Activated CD8-positive, alpha-beta T cell treated with anti-CD3 and anti-CD28 coated beads, Interleukin-2, amount 10 ng/mL, durations not matched to agents 7 days and 5 days (primary cell): ENCODE results near the gene HSPH1. TPM values are rescaled to one million over a fixed set of nuclear protein-coding genes. Genes with fewer than 3 reads are reported as not detected.
"Not testable (repeated sequence)": the region's sequence is repeated elsewhere in the genome, so short reads cannot be mapped to it uniquely, and the experiment has no call there.

ENCODE experiments used
- ATAC-seq: fragments of 150-1000 bp; cut with Tn5 transposase; one replicate; pipeline ENCODE4 v1.10.0; 2021; ENCODE audit warnings: moderate library complexity
- CTCF ChIA-PET: fragments of 350-600 bp; sonication (Branson Sonifier 250); formaldehyde crosslinking; loops from one replicate; lab custom pipeline; 2021; ENCODE audit warnings: antibody characterized with exemption; lab: Charles Lee
- POLR2A ChIA-PET: fragments of 350-600 bp; sonication (Branson Sonifier 250); formaldehyde crosslinking; loops from one replicate; lab custom pipeline; 2021; ENCODE audit warnings: antibody characterized with exemption; lab: Charles Lee
- DNase-seq: peaks from one replicate; pipeline ENCODE4 v3.0.0-alpha.2; 2020
- H3K27ac Mint-ChIP-seq: one replicate; pipeline ENCODE4 v1.8.0; 2021; ENCODE audit warnings: mild to moderate bottlenecking, mixed read lengths
- H3K27me3 Mint-ChIP-seq: one replicate; pipeline ENCODE4 v1.8.0; 2021; ENCODE audit warnings: low read depth, mixed read lengths
- H3K36me3 Mint-ChIP-seq: one replicate; pipeline ENCODE4 v1.8.0; 2021; ENCODE audit warnings: low read depth, mixed read lengths
- H3K4me1 Mint-ChIP-seq: one replicate; pipeline ENCODE4 v1.8.0; 2021; ENCODE audit warnings: low read depth, mixed read lengths
- H3K4me3 Mint-ChIP-seq: one replicate; pipeline ENCODE4 v1.8.0; 2021; ENCODE audit warnings: mild to moderate bottlenecking, mixed read lengths
- H3K9me3 Mint-ChIP-seq: one replicate; pipeline ENCODE4 v1.8.0; 2022; ENCODE audit warnings: mixed read lengths; ENCODE audit not compliant: insufficient read depth
- total RNA-seq, 2 experiments: library from RNA; stranded (reverse); gene quantifications; one replicate each; pipeline ENCODE4 v1.2.3, GENCODE V29; 2021

The HSPH1 gene
- total RNA-seq, 2 experiments from 2014 or later, result 139 to 140 TPM

- ChIA-PET CTCF (interaction anchor here (0.8 to 2.7 kb wide), 13 partner anchors 9 to 227 kb away, joined by 3 to 10 read pairs (median 4); no protein-coding TSS in a partner anchor), POLR2A (interaction anchor here (0.7 kb wide), 2 partner anchors 39 to 584 kb away, joined by 3 read pairs; no protein-coding TSS in a partner anchor)
- ATAC-seq, result peak; percentile 27
- peak overlapping the region; percentile 78 for H3K4me3 Mint-ChIP-seq
- DNase-seq, result no peak
- H3K27ac Mint-ChIP-seq, result peak overlapping the region; percentile 83
- H3K27me3 Mint-ChIP-seq, result peaks cover 4% of the 10 kb centered on the region
- H3K4me1 Mint-ChIP-seq, result peaks cover 20% of the 10 kb centered on the region
- H3K36me3 Mint-ChIP-seq, result no peaks in the 10 kb centered on the region
- H3K9me3 Mint-ChIP-seq, result no peaks in the 10 kb centered on the region
Observed at GRCh38 chr13:31199527-31199848, 37.8 kb upstream of the HSPH1 start.

GRCh38 chr13:31198519-31198918 lies 36.8 kb upstream of the HSPH1 start:
- ATAC-seq (no peak), DNase-seq (no peak)
- Mint-ChIP-seq H3K4me1 (peaks cover 13% of the 10 kb centered on the region), H3K27ac (no peak overlapping the region), H3K27me3 (peaks cover 4% of the 10 kb centered on the region), H3K36me3 (no peaks in the 10 kb centered on the region), H3K9me3 (no peaks in the 10 kb centered on the region), H3K4me3 (no peak overlapping the region)
- ChIA-PET POLR2A (no interaction called here), CTCF (interaction anchor here (1.0 to 1.3 kb wide), 2 partner anchors 9 to 19 kb away, joined by 3 read pairs; no protein-coding TSS in a partner anchor)

- no peak overlapping the region for H3K4me3 Mint-ChIP-seq
- no peaks in the 10 kb centered on the region for H3K9me3 Mint-ChIP-seq
- no peak overlapping the region for H3K27ac Mint-ChIP-seq
- H3K4me1 Mint-ChIP-seq, result peaks cover 13% of the 10 kb centered on the region
- no peaks in the 10 kb centered on the region for H3K36me3 Mint-ChIP-seq
- ChIA-PET POLR2A (no interaction called here), CTCF (no interaction called here)
- DNase-seq (no peak), ATAC-seq (no peak)
- peaks cover 4% of the 10 kb centered on the region for H3K27me3 Mint-ChIP-seq
Observed at GRCh38 chr13:31196992-31197391, 35.3 kb upstream of the HSPH1 start.

GRCh38 chr13:31195616-31196015 lies 33.9 kb upstream of the HSPH1 start:
- DNase-seq (no peak), ATAC-seq (no peak)
- CTCF ChIA-PET, result interaction anchor here (1.3 kb wide), 1 partner anchor 151 kb away, joined by 3 read pairs; no protein-coding TSS in a partner anchor
- Mint-ChIP-seq H3K4me3 (no peak overlapping the region), H3K4me1 (peaks cover 6% of the 10 kb centered on the region), H3K9me3 (no peaks in the 10 kb centered on the region), H3K27ac (no peak overlapping the region), H3K27me3 (peaks cover 9% of the 10 kb centered on the region), H3K36me3 (no peaks in the 10 kb centered on the region)
- POLR2A ChIA-PET, result no interaction called here

GRCh38 chr13:31192306-31192705 lies 30.6 kb upstream of the HSPH1 start:
- ChIA-PET CTCF (no interaction called here), POLR2A (no interaction called here)

GRCh38 chr13:31191748-31192147 lies 30.0 kb upstream of the HSPH1 start:
- Mint-ChIP-seq H3K4me3 (no peak overlapping the region), H3K9me3 (no peaks in the 10 kb centered on the region), H3K4me1 (no peaks in the 10 kb centered on the region), H3K27me3 (peaks cover 12% of the 10 kb centered on the region), H3K36me3 (no peaks in the 10 kb centered on the region), H3K27ac (no peak overlapping the region)
- POLR2A ChIA-PET, result no interaction called here
- DNase-seq, result no peak
- CTCF ChIA-PET, result no interaction called here
- no peak for ATAC-seq

More at GRCh38 chr13:31192306-31192705, 30.6 kb upstream of the HSPH1 start:
- Mint-ChIP-seq H3K27ac (no peak overlapping the region), H3K27me3 (peaks cover 12% of the 10 kb centered on the region), H3K4me1 (no peaks in the 10 kb centered on the region), H3K4me3 (no peak overlapping the region), H3K9me3 (no peaks in the 10 kb centered on the region), H3K36me3 (no peaks in the 10 kb centered on the region)
- ATAC-seq (no peak), DNase-seq (no peak)

GRCh38 chr13:31184981-31185645 lies 23.4 kb upstream of the HSPH1 start:
- no peak overlapping the region for H3K27ac Mint-ChIP-seq
- POLR2A ChIA-PET, result no interaction called here
- DNase-seq (no peak), ATAC-seq (no peak)
- CTCF ChIA-PET, result interaction anchor here (0.9 kb wide), 1 partner anchor 52 kb away, joined by 3 read pairs; no protein-coding TSS in a partner anchor
- H3K27me3 Mint-ChIP-seq, result peaks cover 4% of the 10 kb centered on the region
- no peak overlapping the region for H3K4me3 Mint-ChIP-seq
- H3K9me3 Mint-ChIP-seq, result no peaks in the 10 kb centered on the region
- no peaks in the 10 kb centered on the region for H3K36me3 Mint-ChIP-seq
- H3K4me1 Mint-ChIP-seq, result no peaks in the 10 kb centered on the region

GRCh38 chr13:31184451-31184850 lies 22.7 kb upstream of the HSPH1 start:
- ATAC-seq, result no peak

GRCh38 chr13:31182987-31183386 lies 21.3 kb upstream of the HSPH1 start:
- POLR2A ChIA-PET, result no interaction called here
- Mint-ChIP-seq H3K36me3 (no peaks in the 10 kb centered on the region), H3K4me1 (peaks cover 5% of the 10 kb centered on the region), H3K27ac (no peak overlapping the region), H3K4me3 (no peak overlapping the region), H3K9me3 (peaks cover 4% of the 10 kb centered on the region), H3K27me3 (peaks cover 2% of the 10 kb centered on the region)
- DNase-seq, result no peak
- no peak for ATAC-seq
- CTCF ChIA-PET, result no interaction called here

More at GRCh38 chr13:31184451-31184850, 22.7 kb upstream of the HSPH1 start:
- no peaks in the 10 kb centered on the region for H3K4me1 Mint-ChIP-seq
- no peak overlapping the region for H3K27ac Mint-ChIP-seq
- no peaks in the 10 kb centered on the region for H3K9me3 Mint-ChIP-seq
- CTCF ChIA-PET, result interaction anchor here (0.9 kb wide), 1 partner anchor 53 kb away, joined by 3 read pairs; no protein-coding TSS in a partner anchor
- peaks cover 4% of the 10 kb centered on the region for H3K27me3 Mint-ChIP-seq
- H3K4me3 Mint-ChIP-seq, result no peak overlapping the region
- no peaks in the 10 kb centered on the region for H3K36me3 Mint-ChIP-seq
- DNase-seq, result no peak
- POLR2A ChIA-PET, result no interaction called here

GRCh38 chr13:31179754-31180153 lies 18.1 kb upstream of the HSPH1 start:
- POLR2A ChIA-PET, result interaction anchor here (0.8 kb wide), 1 partner anchor 129 kb away, joined by 3 read pairs; no protein-coding TSS in a partner anchor
- ATAC-seq (no peak), DNase-seq (no peak)
- CTCF ChIA-PET, result interaction anchor here (0.8 kb wide), 2 partner anchors 18 to 19 kb away, joined by 3 read pairs; no protein-coding TSS in a partner anchor
- Mint-ChIP-seq H3K36me3 (no peaks in the 10 kb centered on the region), H3K27ac (no peak overlapping the region), H3K9me3 (peaks cover 4% of the 10 kb centered on the region), H3K4me3 (no peak overlapping the region), H3K4me1 (peaks cover 7% of the 10 kb centered on the region), H3K27me3 (peaks cover 2% of the 10 kb centered on the region)

- Mint-ChIP-seq H3K4me3 (no peak overlapping the region), H3K36me3 (no peaks in the 10 kb centered on the region), H3K9me3 (peaks cover 4% of the 10 kb centered on the region), H3K27me3 (peaks cover 2% of the 10 kb centered on the region), H3K27ac (no peak overlapping the region), H3K4me1 (peaks cover 7% of the 10 kb centered on the region)
- ChIA-PET CTCF (interaction anchor here (0.8 kb wide), 2 partner anchors 19 to 20 kb away, joined by 3 read pairs; no protein-coding TSS in a partner anchor), POLR2A (interaction anchor here (0.8 kb wide), 1 partner anchor 128 kb away, joined by 3 read pairs; no protein-coding TSS in a partner anchor)
- ATAC-seq (no peak), DNase-seq (no peak)
Observed at GRCh38 chr13:31179241-31179640, 17.5 kb upstream of the HSPH1 start.

GRCh38 chr13:31177813-31178495 lies 16.2 kb upstream of the HSPH1 start:
- H3K4me1 Mint-ChIP-seq, ATAC-seq, H3K27me3 Mint-ChIP-seq, DNase-seq, H3K9me3 Mint-ChIP-seq, H3K36me3 Mint-ChIP-seq, H3K27ac Mint-ChIP-seq, POLR2A ChIA-PET: not testable (repeated sequence)
- CTCF ChIA-PET, result interaction anchor here (1.3 kb wide), 1 partner anchor 22 kb away, joined by 4 read pairs; the partner anchor contains the start of gene B3GLCT
- H3K4me3 Mint-ChIP-seq, result peak overlapping the region; percentile 9
